Retinal pigment epithelial cell (primary cell): Measurements from ENCODE around the gene SRGAP1.

Experiments
- DNase-seq: peaks from one replicate; pipeline ENCODE4 v3.0.0-alpha.2; 2010; ENCODE audit warnings: low read depth
- H3K4me3 ChIP-seq: 2 replicates; pipeline ENCODE4 v1.5.1; 2011; ENCODE audit warnings: mild to moderate bottlenecking, low read length, control low read depth, moderate library complexity
- TF ChIP-seq, protein P1 (sequence below): conservative IDR thresholded peaks from 2 replicates; pipeline ENCODE4 v1.5.1; 2011; ENCODE audit warnings: low read depth, low read length, control low read depth, inconsistent platforms

Gene SRGAP1

DNA sequence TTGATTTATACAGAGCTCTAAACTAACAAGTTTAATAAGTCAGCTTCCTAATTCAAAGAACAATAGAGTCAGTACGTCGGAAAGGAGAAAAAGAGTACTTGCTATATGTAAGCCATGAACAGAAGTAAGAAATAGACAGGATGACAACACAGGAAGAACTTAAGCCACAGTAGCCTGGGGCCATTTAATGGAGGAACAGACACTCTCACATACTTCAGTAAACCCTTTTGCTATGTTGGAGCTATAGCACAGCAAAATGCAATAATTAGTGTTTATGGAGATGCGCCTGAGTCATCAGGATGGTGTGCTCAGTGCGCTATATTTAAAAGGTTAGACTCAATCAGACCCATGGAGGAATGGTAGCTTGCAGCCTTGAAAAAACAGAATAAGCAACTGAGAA lies 61.0 kb downstream of the SRGAP1 start:
- H3K4me3 ChIP-seq, result no peak overlapping the region
- no peak for DNase-seq
- TF ChIP-seq, protein P1, sequence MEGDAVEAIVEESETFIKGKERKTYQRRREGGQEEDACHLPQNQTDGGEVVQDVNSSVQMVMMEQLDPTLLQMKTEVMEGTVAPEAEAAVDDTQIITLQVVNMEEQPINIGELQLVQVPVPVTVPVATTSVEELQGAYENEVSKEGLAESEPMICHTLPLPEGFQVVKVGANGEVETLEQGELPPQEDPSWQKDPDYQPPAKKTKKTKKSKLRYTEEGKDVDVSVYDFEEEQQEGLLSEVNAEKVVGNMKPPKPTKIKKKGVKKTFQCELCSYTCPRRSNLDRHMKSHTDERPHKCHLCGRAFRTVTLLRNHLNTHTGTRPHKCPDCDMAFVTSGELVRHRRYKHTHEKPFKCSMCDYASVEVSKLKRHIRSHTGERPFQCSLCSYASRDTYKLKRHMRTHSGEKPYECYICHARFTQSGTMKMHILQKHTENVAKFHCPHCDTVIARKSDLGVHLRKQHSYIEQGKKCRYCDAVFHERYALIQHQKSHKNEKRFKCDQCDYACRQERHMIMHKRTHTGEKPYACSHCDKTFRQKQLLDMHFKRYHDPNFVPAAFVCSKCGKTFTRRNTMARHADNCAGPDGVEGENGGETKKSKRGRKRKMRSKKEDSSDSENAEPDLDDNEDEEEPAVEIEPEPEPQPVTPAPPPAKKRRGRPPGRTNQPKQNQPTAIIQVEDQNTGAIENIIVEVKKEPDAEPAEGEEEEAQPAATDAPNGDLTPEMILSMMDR, result no peak

DNA sequence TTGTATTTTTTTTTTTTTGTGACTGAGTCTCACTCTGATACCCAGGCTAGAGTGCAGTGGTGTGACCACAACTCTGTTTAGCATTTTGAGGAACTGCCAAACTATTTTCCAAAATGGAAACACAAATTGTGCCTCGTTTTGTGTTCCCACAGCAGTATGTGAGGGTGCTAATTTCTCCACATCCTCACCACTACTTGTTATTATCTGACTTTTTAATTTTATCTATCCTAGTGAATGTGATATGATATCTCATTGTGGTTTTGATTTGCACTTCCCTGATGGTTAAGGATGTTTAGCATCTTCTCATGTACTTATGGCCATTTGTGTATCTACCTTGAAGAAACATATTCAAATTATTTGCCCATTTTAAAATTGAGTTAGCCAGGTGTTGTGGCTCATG lies 62.4 kb downstream of the SRGAP1 start:
- no peak overlapping the region for H3K4me3 ChIP-seq
- no peak for DNase-seq
- TF ChIP-seq, protein P1, result no peak

DNA sequence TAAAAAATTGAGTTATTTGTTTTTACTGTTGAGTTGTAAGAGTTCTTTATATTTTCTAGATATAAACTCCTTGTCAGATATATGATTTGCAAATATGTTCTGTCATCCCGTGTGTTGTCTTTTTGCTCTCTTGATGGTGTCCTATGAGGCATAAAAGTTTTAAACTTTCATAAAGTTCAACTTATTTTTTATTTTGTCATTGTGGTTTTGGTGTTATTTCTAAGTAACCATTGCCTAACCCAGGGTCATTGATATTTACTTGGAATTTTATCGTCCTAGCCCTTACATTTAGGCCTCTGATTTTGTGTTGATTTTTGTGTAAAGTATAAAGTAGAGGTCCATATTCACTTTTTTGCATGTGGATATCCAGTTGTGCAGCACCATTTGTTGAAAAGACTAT lies 63.1 kb downstream of the SRGAP1 start:
- TF ChIP-seq, protein P1, result no peak
- DNase-seq, result no peak
- H3K4me3 ChIP-seq, result no peak overlapping the region

DNA sequence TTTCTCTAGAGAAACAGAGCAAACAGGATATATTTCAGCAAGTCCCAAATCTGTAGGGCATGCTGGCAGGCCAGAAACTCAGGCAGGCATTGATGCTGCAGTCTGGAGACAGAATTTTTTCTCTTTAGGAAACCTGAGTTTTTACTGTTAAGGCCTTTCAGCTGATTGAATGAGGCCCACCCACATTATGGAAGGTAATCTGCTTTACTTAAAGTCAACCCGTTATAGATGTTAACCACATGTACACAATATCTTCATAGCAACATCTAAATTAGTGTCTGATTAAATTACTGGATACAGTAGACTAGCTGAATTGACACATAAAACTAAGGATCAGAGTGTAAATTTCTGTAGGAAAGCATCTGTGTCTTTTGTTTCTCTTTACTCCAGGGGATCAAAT lies 65.2 kb downstream of the SRGAP1 start:
- DNase-seq, result no peak
- TF ChIP-seq, protein P1, result no peak
- no peak overlapping the region for H3K4me3 ChIP-seq

DNA sequence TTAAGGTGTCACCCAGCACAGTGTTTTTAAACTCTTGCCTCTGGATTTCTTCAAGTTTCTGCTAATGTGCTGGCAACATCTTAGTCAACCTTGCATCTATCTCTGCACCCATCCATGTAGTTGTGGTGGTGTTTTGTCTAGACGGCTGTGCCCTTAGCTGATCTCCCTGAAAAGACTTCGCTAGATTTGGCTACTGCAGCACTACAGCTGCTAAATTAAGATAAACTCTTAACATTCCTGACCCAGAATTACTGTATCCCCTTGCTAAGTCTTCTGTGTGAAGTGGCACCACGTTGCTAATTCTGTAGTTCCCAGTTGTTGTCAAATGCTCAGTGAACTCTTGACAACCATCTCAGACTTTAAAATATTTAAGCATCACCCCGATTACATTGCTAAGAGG lies 66.8 kb downstream of the SRGAP1 start:
- TF ChIP-seq, protein P1, result no peak
- no peak overlapping the region for H3K4me3 ChIP-seq
- DNase-seq, result no peak

DNA sequence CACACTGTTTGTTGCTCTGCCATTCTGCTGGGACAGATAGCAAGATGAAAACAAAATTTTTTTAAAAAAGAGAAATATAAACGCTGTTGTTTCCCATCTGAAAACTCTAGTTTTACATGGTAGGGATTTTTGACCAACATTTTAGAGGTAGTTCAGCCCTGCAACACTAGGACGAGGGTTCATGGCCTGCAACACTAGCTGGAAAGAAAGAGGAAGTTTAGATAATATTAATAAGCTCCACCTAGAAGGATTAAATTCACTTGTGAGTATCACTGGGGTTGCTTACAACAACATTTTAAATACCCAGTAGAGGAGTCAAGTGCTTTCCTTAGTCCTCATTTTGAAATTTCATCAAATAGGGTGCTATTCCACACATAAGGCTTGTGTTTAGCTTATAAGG lies 68.2 kb downstream of the SRGAP1 start:
- no peak for DNase-seq
- TF ChIP-seq, protein P1, result no peak
- no peak overlapping the region for H3K4me3 ChIP-seq

DNA sequence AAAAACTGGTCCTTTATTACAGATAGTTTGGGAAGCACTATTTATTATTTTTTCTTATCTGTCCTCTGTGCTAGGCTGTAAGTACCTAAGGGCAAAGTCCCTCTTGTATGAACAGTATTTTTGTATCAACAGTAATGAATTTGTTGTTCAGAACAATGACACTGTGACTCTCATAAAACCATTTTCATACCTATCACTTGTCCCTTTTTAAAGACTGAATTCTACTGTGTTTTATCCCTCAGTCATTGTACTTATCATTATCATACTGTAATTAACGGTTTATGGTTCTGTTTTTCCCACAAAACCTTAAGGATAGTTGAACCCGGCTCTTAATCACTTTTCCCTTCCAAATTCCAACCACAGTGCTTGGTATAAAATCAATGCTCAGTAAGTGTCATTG lies 69.4 kb downstream of the SRGAP1 start:
- no peak for DNase-seq
- TF ChIP-seq, protein P1, result no peak
- H3K4me3 ChIP-seq, result no peak overlapping the region
